HepG2 (cell line): ENCODE data around the gene C22orf31. TPM values are rescaled to one million over a fixed set of nuclear protein-coding genes. Genes with fewer than 3 reads are reported as not detected.

Experiments used
- NFE2 ChIP-seq: sonication (generic); formaldehyde crosslinking; IDR thresholded peaks from 2 replicates; pipeline ENCODE4 v1.4.0; 2020; ENCODE audit warnings: missing genetic modification reagents
- NR1H2 ChIP-seq: sonication (generic); formaldehyde crosslinking; IDR thresholded peaks from 2 replicates; pipeline ENCODE4 v1.8.1; 2022; ENCODE audit warnings: low read depth, missing genetic modification reagents, borderline replicate concordance
- SP2 ChIP-seq: sonication (generic); formaldehyde crosslinking; IDR thresholded peaks from 2 replicates; pipeline ENCODE4 v1.5.1; 2020; ENCODE audit warnings: mild to moderate bottlenecking, missing genetic modification reagents
- TARDBP ChIP-seq: sonication (generic); formaldehyde crosslinking; IDR thresholded peaks from 2 replicates; pipeline ENCODE4 v1.8.0; 2022; ENCODE audit warnings: mild to moderate bottlenecking, missing genetic modification reagents
- ZNF264 ChIP-seq: sonication (generic); formaldehyde crosslinking; IDR thresholded peaks from 2 replicates; pipeline ENCODE4 v1.4.0; 2020; ENCODE audit warnings: missing genetic modification reagents
- ZNF337 ChIP-seq: sonication (generic); formaldehyde crosslinking; IDR thresholded peaks from 2 replicates; pipeline ENCODE4 v1.5.1; 2020; ENCODE audit warnings: missing genetic modification reagents, low read depth, mild to moderate bottlenecking, borderline replicate concordance
- ZNF598 ChIP-seq: sonication (generic); formaldehyde crosslinking; IDR thresholded peaks from 2 replicates; pipeline ENCODE4 v1.5.1; 2020; ENCODE audit warnings: mild to moderate bottlenecking, missing genetic modification reagents, borderline replicate concordance
- ZNF746 ChIP-seq: sonication (generic); formaldehyde crosslinking; IDR thresholded peaks from 2 replicates; pipeline ENCODE4 v1.8.0; 2022; ENCODE audit warnings: mild to moderate bottlenecking, missing genetic modification reagents
- polyA plus RNA-seq, 8 experiments: library from polyadenylated mRNA; depleted of rRNA in 3 of 8; stranded (reverse) in 7 of 8; unstranded in 1 of 8; fragments of >200 nt; fragmentation: Illumina TruSeq in 4 of 8; extraction: Trizol in 4 of 8; gene quantifications; 2 replicates each; pipeline versions ENCODE4 v1.2.1 to v1.2.3, GENCODE V29; 2011 to 2016; ENCODE audit warnings: low read depth in 4 of 8, missing spikeins in 1 of 8, mixed read lengths in 1 of 8; ENCODE audit not compliant: insufficient read depth in 1 of 8
- total RNA-seq, 5 experiments: library from RNA; depleted of rRNA; stranded (reverse); fragments of >200 nt; fragmentation: Illumina TruSeq; extraction: Trizol; gene quantifications; 2 replicates each; pipeline ENCODE4 v1.2.3, GENCODE V29; 2016; ENCODE audit warnings: low read depth in 1 of 5
- TF ChIP-seq, protein P1 (sequence below): sonication (generic); formaldehyde crosslinking; IDR thresholded peaks from 2 replicates; pipeline ENCODE4 v1.4.0; 2020; ENCODE audit warnings: missing genetic modification reagents
- TF ChIP-seq, protein P2 (sequence below): sonication (generic); formaldehyde crosslinking; IDR thresholded peaks from 2 replicates; pipeline ENCODE4 v1.8.0; 2022; ENCODE audit warnings: mild to moderate bottlenecking, missing genetic modification reagents, borderline replicate concordance
- TF ChIP-seq, protein P3 (sequence below): sonication (generic); formaldehyde crosslinking; IDR thresholded peaks from 2 replicates; pipeline ENCODE4 v1.5.0; 2020; ENCODE audit warnings: missing genetic modification reagents
- TF ChIP-seq, protein P4 (sequence below): sonication (generic); formaldehyde crosslinking; conservative IDR thresholded peaks from 2 replicates; pipeline ENCODE4 v1.4.0; 2020; ENCODE audit warnings: missing genetic modification reagents
- TF ChIP-seq, protein P5 (sequence below): sonication (generic); formaldehyde crosslinking; IDR thresholded peaks from 2 replicates; pipeline ENCODE4 v1.9.0; 2021; ENCODE audit warnings: missing genetic modification reagents, borderline replicate concordance

Gene C22orf31
- total and polyA plus RNA-seq, 2 of the 13 experiments (the other 11 are each of a cell fraction or from before 2014, with no cell fraction given): not detected

DNA sequence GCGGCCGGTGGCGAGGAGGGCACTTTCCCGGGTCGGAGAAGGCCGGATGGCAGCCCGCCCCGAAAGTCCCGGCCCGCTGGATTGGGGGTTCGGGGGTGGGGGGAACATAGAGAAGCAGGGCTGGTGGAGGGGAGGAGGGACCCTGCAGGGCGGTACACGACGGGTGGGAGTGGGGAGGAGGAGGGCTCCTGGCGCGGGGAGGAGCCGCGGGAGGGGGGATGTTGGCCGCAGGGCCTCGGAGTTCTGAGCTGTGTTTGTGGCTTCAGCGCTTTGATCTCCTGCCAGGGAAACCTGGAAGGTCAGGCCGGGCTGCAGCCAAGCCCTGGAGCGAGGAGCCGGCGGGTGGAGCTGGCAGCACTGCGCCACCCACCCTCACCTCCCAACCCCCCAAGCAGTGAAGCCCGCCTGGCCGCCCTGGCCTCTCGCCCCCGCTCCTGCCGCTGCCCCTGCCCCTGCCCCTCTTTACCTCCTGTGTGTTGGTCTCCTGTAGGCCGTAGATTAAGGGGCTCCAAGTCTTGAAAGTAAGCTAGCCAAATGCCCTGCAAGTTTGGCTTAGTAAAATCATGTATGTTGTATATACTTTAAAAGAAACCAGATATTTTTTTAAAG, 30.9 kb downstream of the C22orf31 start (continued):
- no peak for TF ChIP-seq NR1H2 (CRISPR knock-in tag)
- TF ChIP-seq, protein P1, sequence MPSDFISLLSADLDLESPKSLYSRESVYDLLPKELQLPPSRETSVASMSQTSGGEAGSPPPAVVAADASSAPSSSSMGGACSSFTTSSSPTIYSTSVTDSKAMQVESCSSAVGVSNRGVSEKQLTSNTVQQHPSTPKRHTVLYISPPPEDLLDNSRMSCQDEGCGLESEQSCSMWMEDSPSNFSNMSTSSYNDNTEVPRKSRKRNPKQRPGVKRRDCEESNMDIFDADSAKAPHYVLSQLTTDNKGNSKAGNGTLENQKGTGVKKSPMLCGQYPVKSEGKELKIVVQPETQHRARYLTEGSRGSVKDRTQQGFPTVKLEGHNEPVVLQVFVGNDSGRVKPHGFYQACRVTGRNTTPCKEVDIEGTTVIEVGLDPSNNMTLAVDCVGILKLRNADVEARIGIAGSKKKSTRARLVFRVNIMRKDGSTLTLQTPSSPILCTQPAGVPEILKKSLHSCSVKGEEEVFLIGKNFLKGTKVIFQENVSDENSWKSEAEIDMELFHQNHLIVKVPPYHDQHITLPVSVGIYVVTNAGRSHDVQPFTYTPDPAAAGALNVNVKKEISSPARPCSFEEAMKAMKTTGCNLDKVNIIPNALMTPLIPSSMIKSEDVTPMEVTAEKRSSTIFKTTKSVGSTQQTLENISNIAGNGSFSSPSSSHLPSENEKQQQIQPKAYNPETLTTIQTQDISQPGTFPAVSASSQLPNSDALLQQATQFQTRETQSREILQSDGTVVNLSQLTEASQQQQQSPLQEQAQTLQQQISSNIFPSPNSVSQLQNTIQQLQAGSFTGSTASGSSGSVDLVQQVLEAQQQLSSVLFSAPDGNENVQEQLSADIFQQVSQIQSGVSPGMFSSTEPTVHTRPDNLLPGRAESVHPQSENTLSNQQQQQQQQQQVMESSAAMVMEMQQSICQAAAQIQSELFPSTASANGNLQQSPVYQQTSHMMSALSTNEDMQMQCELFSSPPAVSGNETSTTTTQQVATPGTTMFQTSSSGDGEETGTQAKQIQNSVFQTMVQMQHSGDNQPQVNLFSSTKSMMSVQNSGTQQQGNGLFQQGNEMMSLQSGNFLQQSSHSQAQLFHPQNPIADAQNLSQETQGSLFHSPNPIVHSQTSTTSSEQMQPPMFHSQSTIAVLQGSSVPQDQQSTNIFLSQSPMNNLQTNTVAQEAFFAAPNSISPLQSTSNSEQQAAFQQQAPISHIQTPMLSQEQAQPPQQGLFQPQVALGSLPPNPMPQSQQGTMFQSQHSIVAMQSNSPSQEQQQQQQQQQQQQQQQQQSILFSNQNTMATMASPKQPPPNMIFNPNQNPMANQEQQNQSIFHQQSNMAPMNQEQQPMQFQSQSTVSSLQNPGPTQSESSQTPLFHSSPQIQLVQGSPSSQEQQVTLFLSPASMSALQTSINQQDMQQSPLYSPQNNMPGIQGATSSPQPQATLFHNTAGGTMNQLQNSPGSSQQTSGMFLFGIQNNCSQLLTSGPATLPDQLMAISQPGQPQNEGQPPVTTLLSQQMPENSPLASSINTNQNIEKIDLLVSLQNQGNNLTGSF (CRISPR knock-in tag): 0 out of 2 replicates have a peak, but pooled peaks have one; percentile 67
- TF ChIP-seq, protein P2, sequence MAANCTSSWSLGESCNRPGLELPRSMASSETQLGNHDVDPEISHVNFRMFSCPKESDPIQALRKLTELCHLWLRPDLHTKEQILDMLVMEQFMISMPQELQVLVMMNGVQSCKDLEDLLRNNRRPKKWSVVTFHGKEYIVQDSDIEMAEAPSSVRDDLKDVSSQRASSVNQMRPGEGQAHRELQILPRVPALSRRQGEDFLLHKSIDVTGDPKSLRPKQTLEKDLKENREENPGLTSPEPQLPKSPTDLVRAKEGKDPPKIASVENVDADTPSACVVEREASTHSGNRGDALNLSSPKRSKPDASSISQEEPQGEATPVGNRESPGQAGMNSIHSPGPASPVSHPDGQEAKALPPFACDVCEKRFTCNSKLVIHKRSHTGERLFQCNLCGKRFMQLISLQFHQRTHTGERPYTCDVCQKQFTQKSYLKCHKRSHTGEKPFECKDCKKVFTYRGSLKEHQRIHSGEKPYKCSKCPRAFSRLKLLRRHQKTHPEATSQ (CRISPR knock-in tag): no peak
- TF ChIP-seq TARDBP (CRISPR knock-in tag): peak; percentile 75; the same call in 1 of the 2 replicates
- TF ChIP-seq, protein P3, sequence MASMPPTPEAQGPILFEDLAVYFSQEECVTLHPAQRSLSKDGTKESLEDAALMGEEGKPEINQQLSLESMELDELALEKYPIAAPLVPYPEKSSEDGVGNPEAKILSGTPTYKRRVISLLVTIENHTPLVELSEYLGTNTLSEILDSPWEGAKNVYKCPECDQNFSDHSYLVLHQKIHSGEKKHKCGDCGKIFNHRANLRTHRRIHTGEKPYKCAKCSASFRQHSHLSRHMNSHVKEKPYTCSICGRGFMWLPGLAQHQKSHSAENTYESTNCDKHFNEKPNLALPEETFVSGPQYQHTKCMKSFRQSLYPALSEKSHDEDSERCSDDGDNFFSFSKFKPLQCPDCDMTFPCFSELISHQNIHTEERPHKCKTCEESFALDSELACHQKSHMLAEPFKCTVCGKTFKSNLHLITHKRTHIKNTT (CRISPR knock-in tag): no peak
- no peak for TF ChIP-seq NFE2 (CRISPR knock-in tag)
- TF ChIP-seq ZNF264 (CRISPR knock-in tag): no peak
- no peak for TF ChIP-seq ZNF337 (CRISPR knock-in tag)
- TF ChIP-seq SP2: no peak; the same call in 1 of the 2 replicates
- TF ChIP-seq ZNF598: no peak
- peak; percentile 97 for TF ChIP-seq ZNF746 (CRISPR knock-in tag)
- TF ChIP-seq, protein P4, sequence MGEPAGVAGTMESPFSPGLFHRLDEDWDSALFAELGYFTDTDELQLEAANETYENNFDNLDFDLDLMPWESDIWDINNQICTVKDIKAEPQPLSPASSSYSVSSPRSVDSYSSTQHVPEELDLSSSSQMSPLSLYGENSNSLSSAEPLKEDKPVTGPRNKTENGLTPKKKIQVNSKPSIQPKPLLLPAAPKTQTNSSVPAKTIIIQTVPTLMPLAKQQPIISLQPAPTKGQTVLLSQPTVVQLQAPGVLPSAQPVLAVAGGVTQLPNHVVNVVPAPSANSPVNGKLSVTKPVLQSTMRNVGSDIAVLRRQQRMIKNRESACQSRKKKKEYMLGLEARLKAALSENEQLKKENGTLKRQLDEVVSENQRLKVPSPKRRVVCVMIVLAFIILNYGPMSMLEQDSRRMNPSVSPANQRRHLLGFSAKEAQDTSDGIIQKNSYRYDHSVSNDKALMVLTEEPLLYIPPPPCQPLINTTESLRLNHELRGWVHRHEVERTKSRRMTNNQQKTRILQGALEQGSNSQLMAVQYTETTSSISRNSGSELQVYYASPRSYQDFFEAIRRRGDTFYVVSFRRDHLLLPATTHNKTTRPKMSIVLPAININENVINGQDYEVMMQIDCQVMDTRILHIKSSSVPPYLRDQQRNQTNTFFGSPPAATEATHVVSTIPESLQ (CRISPR knock-in tag): no peak
- TF ChIP-seq, protein P5, sequence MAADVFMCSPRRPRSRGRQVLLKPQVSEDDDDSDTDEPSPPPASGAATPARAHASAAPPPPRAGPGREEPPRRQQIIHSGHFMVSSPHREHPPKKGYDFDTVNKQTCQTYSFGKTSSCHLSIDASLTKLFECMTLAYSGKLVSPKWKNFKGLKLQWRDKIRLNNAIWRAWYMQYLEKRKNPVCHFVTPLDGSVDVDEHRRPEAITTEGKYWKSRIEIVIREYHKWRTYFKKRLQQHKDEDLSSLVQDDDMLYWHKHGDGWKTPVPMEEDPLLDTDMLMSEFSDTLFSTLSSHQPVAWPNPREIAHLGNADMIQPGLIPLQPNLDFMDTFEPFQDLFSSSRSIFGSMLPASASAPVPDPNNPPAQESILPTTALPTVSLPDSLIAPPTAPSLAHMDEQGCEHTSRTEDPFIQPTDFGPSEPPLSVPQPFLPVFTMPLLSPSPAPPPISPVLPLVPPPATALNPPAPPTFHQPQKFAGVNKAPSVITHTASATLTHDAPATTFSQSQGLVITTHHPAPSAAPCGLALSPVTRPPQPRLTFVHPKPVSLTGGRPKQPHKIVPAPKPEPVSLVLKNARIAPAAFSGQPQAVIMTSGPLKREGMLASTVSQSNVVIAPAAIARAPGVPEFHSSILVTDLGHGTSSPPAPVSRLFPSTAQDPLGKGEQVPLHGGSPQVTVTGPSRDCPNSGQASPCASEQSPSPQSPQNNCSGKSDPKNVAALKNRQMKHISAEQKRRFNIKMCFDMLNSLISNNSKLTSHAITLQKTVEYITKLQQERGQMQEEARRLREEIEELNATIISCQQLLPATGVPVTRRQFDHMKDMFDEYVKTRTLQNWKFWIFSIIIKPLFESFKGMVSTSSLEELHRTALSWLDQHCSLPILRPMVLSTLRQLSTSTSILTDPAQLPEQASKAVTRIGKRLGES (CRISPR knock-in tag): 0 out of 2 replicates have a peak, but pooled peaks have one; percentile 25
